Keratinocyte (primary cell): ENCODE data around the gene KIAA0825. TPM values are rescaled to one million over a fixed set of nuclear protein-coding genes. Genes with fewer than 3 reads are reported as not detected.

Experiments used
- DNase-seq: peaks from one replicate; pipeline ENCODE4 v3.0.0-alpha.2; 2011; ENCODE audit warnings: low read depth, missing footprints, low spot score
- FAIRE-seq: peaks from 2 replicates; lab custom pipeline; 2011; peaks lifted over from hg19 to GRCh38; lab: Jason Lieb, UNC
- H2AFZ ChIP-seq: 2 replicates; pipeline ENCODE4 v1.6.0; 2012; ENCODE audit warnings: low read length, control low read depth, inconsistent platforms; ENCODE audit not compliant: control insufficient read depth
- H3K27ac ChIP-seq: 2 replicates; pipeline ENCODE4 v1.5.1; 2011; ENCODE audit warnings: low read length; ENCODE audit not compliant: control insufficient read depth, insufficient read depth
- H3K27me3 ChIP-seq: 3 replicates; pipeline ENCODE4 v1.6.0; 2011; ENCODE audit warnings: low read length; ENCODE audit not compliant: control insufficient read depth, insufficient read depth; ENCODE audit errors: extremely low read depth
- H3K36me3 ChIP-seq, 2 experiments: 2 replicates in 1 of 2; 3 replicates in 1 of 2; pipeline ENCODE4 v1.5.1; 2011; ENCODE audit warnings: low read length in 2 of 2, mild to moderate bottlenecking in 1 of 2; ENCODE audit not compliant: control insufficient read depth in 2 of 2, insufficient read depth in 2 of 2; ENCODE audit errors: extremely low read depth in 1 of 2
- H3K4me1 ChIP-seq: 3 replicates; pipeline ENCODE4 v1.5.1; 2011; ENCODE audit warnings: low read length; ENCODE audit not compliant: control insufficient read depth, insufficient read depth; ENCODE audit errors: extremely low read depth
- H3K4me2 ChIP-seq: 3 replicates; pipeline ENCODE4 v1.6.0; 2011; ENCODE audit warnings: low read depth, low read length; ENCODE audit not compliant: control insufficient read depth, insufficient read depth; ENCODE audit errors: extremely low read depth
- H3K4me3 ChIP-seq, 3 experiments: fragments of 200-600 bp in 1 of 3; sonication (generic) in 1 of 3; 2 replicates in 2 of 3; 3 replicates in 1 of 3; pipeline ENCODE4 v1.5.1; 2011 to 2016; ENCODE audit warnings: low read length in 3 of 3, mild to moderate bottlenecking in 3 of 3, control low read depth in 2 of 3, inconsistent platforms in 1 of 3, low read depth in 1 of 3, mixed read lengths in 1 of 3, mixed run types in 1 of 3, moderate library complexity in 1 of 3; ENCODE audit not compliant: control insufficient read depth in 2 of 3, insufficient read depth in 2 of 3; ENCODE audit errors: extremely low read depth in 1 of 3
- H3K79me2 ChIP-seq: 2 replicates; pipeline ENCODE4 v1.6.0; 2012; ENCODE audit warnings: low read length; ENCODE audit not compliant: control insufficient read depth, insufficient read depth
- H3K9ac ChIP-seq: 3 replicates; pipeline ENCODE4 v1.6.0; 2011; ENCODE audit warnings: low read length; ENCODE audit not compliant: control insufficient read depth, insufficient read depth; ENCODE audit errors: extremely low read depth
- H3K9me1 ChIP-seq: 3 replicates; pipeline ENCODE4 v1.6.0; 2011; ENCODE audit warnings: low read length; ENCODE audit not compliant: control insufficient read depth, insufficient read depth; ENCODE audit errors: extremely low read depth
- H3K9me3 ChIP-seq: 2 replicates; pipeline ENCODE4 v1.5.1; 2012; ENCODE audit warnings: low read depth, low read length; ENCODE audit not compliant: control insufficient read depth
- H4K20me1 ChIP-seq: 3 replicates; pipeline ENCODE4 v1.6.0; 2011; ENCODE audit warnings: low read length; ENCODE audit not compliant: control insufficient read depth, insufficient read depth; ENCODE audit errors: extremely low read depth
- EZH2 ChIP-seq: IDR thresholded peaks from one replicate; pipeline ENCODE4 v1.6.1; 2012; ENCODE audit warnings: inconsistent platforms, mild to moderate bottlenecking, low read length, moderate library complexity
- dilution Hi-C: fragments of 300-500 bp; cut with MboI; formaldehyde crosslinking; loops from one replicate; pipeline ENCODE4 v1.7.0; 2020; ENCODE audit warnings: low sequenced_read_pairs; ENCODE audit not compliant: extremely low pct_ligation_motif_present
- polyA plus RNA-seq, 5 experiments: library from polyadenylated mRNA; depleted of rRNA in 3 of 5; stranded (reverse) in 3 of 5; stranded (forward) in 1 of 5; unstranded in 1 of 5; fragments of >200 nt; gene quantifications; 1 replicate in 1 of 5; 2 replicates in 3 of 5; 3 replicates in 1 of 5; pipeline versions ENCODE4 v1.2.1 to v1.2.3, GENCODE V29; 2011 to 2012; ENCODE audit warnings: missing spikeins in 2 of 5, low read depth in 1 of 5, low replicate concordance in 1 of 5
- TF ChIP-seq, protein P1 (sequence below), 3 experiments: IDR thresholded peaks in 1 of 3; conservative IDR thresholded peaks in 1 of 3; optimal IDR thresholded peaks in 1 of 3; 2 replicates in 2 of 3; 3 replicates in 1 of 3; pipeline versions ENCODE3 to v1.5.1; 2011; ENCODE audit warnings: low read length in 3 of 3, mild to moderate bottlenecking in 3 of 3, moderate library complexity in 2 of 3, control low read depth in 1 of 3, inconsistent platforms in 1 of 3; ENCODE audit not compliant: insufficient read depth in 2 of 3; ENCODE audit errors: extremely low read depth in 1 of 3

Gene KIAA0825
- polyA plus RNA-seq, 1 donor (not counting 4 experiments of a cell fraction or from before 2014, with no cell fraction given) = 1.2 TPM

DNA sequence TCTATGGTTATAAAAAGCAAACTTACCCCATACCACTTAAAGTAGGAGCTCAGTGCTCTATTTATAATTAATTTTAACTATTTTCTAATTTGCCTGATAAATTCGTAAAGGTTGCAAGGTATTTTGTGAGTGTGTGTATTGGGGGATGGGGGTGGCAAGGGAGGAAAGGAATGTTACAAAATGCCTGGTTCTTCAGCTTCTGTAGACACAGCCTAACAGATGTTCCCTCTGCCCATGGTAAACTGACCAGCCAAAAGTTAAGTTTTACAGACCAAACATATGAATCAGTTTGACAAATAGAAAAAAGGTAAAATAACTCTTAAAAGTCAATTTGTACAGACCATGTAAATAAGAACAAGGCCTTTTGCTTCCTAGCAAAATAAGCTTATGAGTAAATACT, 232.6 kb downstream of the KIAA0825 start:
- Histone ChIP-seq H3K9me3 (no peaks in the 10 kb centered on the region), H2AFZ (no peak overlapping the region), H3K79me2 (no peaks in the 10 kb centered on the region), H3K9ac (no peak overlapping the region), H3K36me3 (no peaks in the 10 kb centered on the region), H4K20me1 (no peaks in the 10 kb centered on the region), H3K9me1 (no peaks in the 10 kb centered on the region), H3K4me3 (no peak overlapping the region), H3K27ac (no peak overlapping the region), H3K4me2 (no peak overlapping the region), H3K27me3 (no peaks in the 10 kb centered on the region), H3K4me1 (no peaks in the 10 kb centered on the region)
- DNase-seq (no peak), FAIRE-seq (no peak)
- TF ChIP-seq, protein P1, sequence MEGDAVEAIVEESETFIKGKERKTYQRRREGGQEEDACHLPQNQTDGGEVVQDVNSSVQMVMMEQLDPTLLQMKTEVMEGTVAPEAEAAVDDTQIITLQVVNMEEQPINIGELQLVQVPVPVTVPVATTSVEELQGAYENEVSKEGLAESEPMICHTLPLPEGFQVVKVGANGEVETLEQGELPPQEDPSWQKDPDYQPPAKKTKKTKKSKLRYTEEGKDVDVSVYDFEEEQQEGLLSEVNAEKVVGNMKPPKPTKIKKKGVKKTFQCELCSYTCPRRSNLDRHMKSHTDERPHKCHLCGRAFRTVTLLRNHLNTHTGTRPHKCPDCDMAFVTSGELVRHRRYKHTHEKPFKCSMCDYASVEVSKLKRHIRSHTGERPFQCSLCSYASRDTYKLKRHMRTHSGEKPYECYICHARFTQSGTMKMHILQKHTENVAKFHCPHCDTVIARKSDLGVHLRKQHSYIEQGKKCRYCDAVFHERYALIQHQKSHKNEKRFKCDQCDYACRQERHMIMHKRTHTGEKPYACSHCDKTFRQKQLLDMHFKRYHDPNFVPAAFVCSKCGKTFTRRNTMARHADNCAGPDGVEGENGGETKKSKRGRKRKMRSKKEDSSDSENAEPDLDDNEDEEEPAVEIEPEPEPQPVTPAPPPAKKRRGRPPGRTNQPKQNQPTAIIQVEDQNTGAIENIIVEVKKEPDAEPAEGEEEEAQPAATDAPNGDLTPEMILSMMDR (optimal IDR thresholded peaks at IDR 0.05 in 1 of 3, IDR thresholded peaks at IDR 0.05 in 1 of 3, conservative IDR thresholded peaks at IDR 0.05 in 1 of 3; ENCODE audit: extremely low read depth in 1 of 3, insufficient read depth in 2 of 3, low read length in 3 of 3) = no peak
- TF ChIP-seq EZH2 = no peak
- dilution Hi-C loops = no loop called here

- no peaks in the 10 kb centered on the region for H3K9me1 ChIP-seq
- H3K27ac ChIP-seq = no peak overlapping the region
- no peaks in the 10 kb centered on the region for H4K20me1 ChIP-seq
- H3K36me3 ChIP-seq = no peaks in the 10 kb centered on the region
- H3K4me3 ChIP-seq = no peak overlapping the region
- no peaks in the 10 kb centered on the region for H3K79me2 ChIP-seq
- no peak overlapping the region for H3K9ac ChIP-seq
- no peak overlapping the region for H3K4me2 ChIP-seq
- no peak for TF ChIP-seq EZH2
- TF ChIP-seq, protein P1 (optimal IDR thresholded peaks at IDR 0.05 in 1 of 3, IDR thresholded peaks at IDR 0.05 in 1 of 3, conservative IDR thresholded peaks at IDR 0.05 in 1 of 3; ENCODE audit: extremely low read depth in 1 of 3, insufficient read depth in 2 of 3, low read length in 3 of 3) = no peak
- no peak for FAIRE-seq
- no peaks in the 10 kb centered on the region for H3K27me3 ChIP-seq
- H2AFZ ChIP-seq = no peak overlapping the region
- H3K9me3 ChIP-seq = no peaks in the 10 kb centered on the region
- no peaks in the 10 kb centered on the region for H3K4me1 ChIP-seq
- dilution Hi-C loops = no loop called here
- no peak for DNase-seq
Observed at GRCh38 chr5:94378062-94378461, 240.3 kb downstream of the KIAA0825 start.
